H1 (cell line): ENCODE data around the gene PPFIBP2. TPM values are rescaled to one million over a fixed set of nuclear protein-coding genes. Genes with fewer than 3 reads are reported as not detected.

ENCODE experiments used
- ASH2L ChIP-seq: fragments of 200-600, 300-600 bp; sonication (generic); IDR thresholded peaks from one replicate; pipeline ENCODE4 v1.7.1; 2017; ENCODE audit warnings: low read length
- CHD7 ChIP-seq: fragments of 300-600 bp; sonication (generic); IDR thresholded peaks from 2 replicates; pipeline ENCODE4 v1.7.1; 2012; ENCODE audit warnings: low read length, moderate library complexity, mild to moderate bottlenecking, inconsistent platforms; ENCODE audit not compliant: insufficient replicate concordance
- EGR1 ChIP-seq: IDR thresholded peaks from 2 replicates; pipeline ENCODE4 v1.6.1; 2011; ENCODE audit warnings: low read depth, low read length, borderline replicate concordance
- FOSL1 ChIP-seq: IDR thresholded peaks from 2 replicates; pipeline ENCODE4 v1.6.1; 2011; ENCODE audit warnings: mild to moderate bottlenecking, low read depth, low read length, moderate library complexity; ENCODE audit not compliant: insufficient read depth
- JUND ChIP-seq: IDR thresholded peaks from 2 replicates; pipeline ENCODE4 v1.6.1; 2011; ENCODE audit warnings: mild to moderate bottlenecking, improper control_type of control experiment, low read length
- RXRA ChIP-seq: IDR thresholded peaks from 2 replicates; pipeline ENCODE4 v1.6.1; 2011; ENCODE audit warnings: low read depth, mild to moderate bottlenecking, low read length, moderate library complexity; ENCODE audit not compliant: insufficient read depth
- SP2 ChIP-seq: IDR thresholded peaks from 2 replicates; pipeline ENCODE4 v1.6.1; 2012; ENCODE audit warnings: mild to moderate bottlenecking, low read length, inconsistent platforms
- SP4 ChIP-seq: IDR thresholded peaks from 2 replicates; pipeline ENCODE4 v1.6.1; 2012; ENCODE audit warnings: low read length, inconsistent platforms
- polyA plus RNA-seq, 7 experiments: library from polyadenylated mRNA; depleted of rRNA in 3 of 7; stranded (reverse) in 5 of 7; unstranded in 2 of 7; fragments of >200 nt in 5 of 7; fragments of 200-250 nt in 2 of 7; gene quantifications; 1 replicate in 5 of 7; 2 replicates in 1 of 7; 4 replicates in 1 of 7; pipeline versions ENCODE4 v1.2.1 to v1.2.3, GENCODE V29; 2011 to 2013; ENCODE audit warnings: missing spikeins in 2 of 7, mixed read lengths in 2 of 7
- total RNA-seq: library from RNA; stranded (reverse); fragmentation: NEBNext Ultra II Directional; extraction: Animal tissue kit (Norgen Biotek cat#: 25700); gene quantifications from 2 replicates; pipeline ENCODE4 v1.2.1, GENCODE V29; 2021

The PPFIBP2 gene
- total and polyA plus RNA-seq, 2 of the 8 experiments (the other 6 are each of a cell fraction or from before 2014, with no cell fraction given) = 5.5 to 9.8 TPM

- no peak for TF ChIP-seq CHD7
- no peak for TF ChIP-seq SP2
- TF ChIP-seq FOSL1 = no peak
- no peak for TF ChIP-seq SP4
- no peak for TF ChIP-seq EGR1
- no peak for TF ChIP-seq JUND
- TF ChIP-seq RXRA = no peak
- TF ChIP-seq ASH2L = no peak
- TF ChIP-seq, all 59 proteins: peak for 0
Observed at GRCh38 chr11:7573193-7573557, 59.4 kb downstream of the PPFIBP2 start (continued).
